Testis (tissue), 2 donors: ENCODE results near the gene SQSTM1.

Experiments used
- POLR2A ChIP-seq: fragments of 450-650 bp; IDR thresholded peaks from one replicate; pipeline ENCODE4 v1.6.1; 2017; ENCODE audit warnings: antibody characterized with exemption, mild to moderate bottlenecking, moderate library complexity
- TF ChIP-seq, protein P1 (sequence below), 3 experiments: fragments of 450-650 bp in 2 of 3; fragments of 200-600 bp in 1 of 3; sonication (generic) in 1 of 3; IDR thresholded peaks; one replicate each; pipeline ENCODE4 v1.5.1; 2016 to 2019; ENCODE audit warnings: antibody characterized with exemption in 3 of 3, mild to moderate bottlenecking in 2 of 3, moderate library complexity in 1 of 3

GRCh38 chr5:179868541-179868940 is 47.8 kb downstream of the SQSTM1 start:
- TF ChIP-seq, protein P1, sequence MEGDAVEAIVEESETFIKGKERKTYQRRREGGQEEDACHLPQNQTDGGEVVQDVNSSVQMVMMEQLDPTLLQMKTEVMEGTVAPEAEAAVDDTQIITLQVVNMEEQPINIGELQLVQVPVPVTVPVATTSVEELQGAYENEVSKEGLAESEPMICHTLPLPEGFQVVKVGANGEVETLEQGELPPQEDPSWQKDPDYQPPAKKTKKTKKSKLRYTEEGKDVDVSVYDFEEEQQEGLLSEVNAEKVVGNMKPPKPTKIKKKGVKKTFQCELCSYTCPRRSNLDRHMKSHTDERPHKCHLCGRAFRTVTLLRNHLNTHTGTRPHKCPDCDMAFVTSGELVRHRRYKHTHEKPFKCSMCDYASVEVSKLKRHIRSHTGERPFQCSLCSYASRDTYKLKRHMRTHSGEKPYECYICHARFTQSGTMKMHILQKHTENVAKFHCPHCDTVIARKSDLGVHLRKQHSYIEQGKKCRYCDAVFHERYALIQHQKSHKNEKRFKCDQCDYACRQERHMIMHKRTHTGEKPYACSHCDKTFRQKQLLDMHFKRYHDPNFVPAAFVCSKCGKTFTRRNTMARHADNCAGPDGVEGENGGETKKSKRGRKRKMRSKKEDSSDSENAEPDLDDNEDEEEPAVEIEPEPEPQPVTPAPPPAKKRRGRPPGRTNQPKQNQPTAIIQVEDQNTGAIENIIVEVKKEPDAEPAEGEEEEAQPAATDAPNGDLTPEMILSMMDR (IDR thresholded peaks at IDR 0.05) = no peak
- no peak for TF ChIP-seq POLR2A
